ENCODE data around the gene BPGM.

The BPGM gene

GRCh38 chr7:134693256-134693655 lies 46.6 kb downstream of the BPGM start:
- Mint-ChIP-seq H3K36me3 (ENCODE audit: low read depth) (no peaks in the 10 kb centered on the region), H3K9me3 (no peaks in the 10 kb centered on the region), H3K4me3 (no peak overlapping the region), H3K27ac (no peak overlapping the region), H3K4me1 (ENCODE audit: low read depth) (peaks cover 20% of the 10 kb centered on the region), H3K27me3 (peaks cover 4% of the 10 kb centered on the region)

DNA sequence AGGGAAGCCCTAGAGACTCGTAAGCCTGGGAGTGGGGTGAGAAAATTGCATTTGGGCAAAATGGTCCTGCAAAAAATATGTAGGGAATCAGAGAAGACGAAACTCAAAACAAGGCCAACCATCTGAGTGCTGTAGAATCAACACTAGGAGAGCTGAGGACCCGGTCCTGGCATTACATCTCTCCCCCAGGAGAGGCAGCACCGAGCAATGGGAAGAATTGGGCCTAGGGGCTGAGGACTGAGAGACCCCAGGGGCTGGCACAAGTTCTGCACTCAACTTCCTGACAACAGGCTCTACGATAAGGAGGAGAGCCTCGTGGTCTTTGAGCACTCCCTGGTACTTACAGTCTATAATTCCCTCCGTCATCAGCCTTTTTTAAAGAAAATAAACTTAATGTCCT lies 47.6 kb downstream of the BPGM start:
- Mint-ChIP-seq H3K9me3 (no peaks in the 10 kb centered on the region), H3K27me3 (peaks cover 4% of the 10 kb centered on the region), H3K27ac (no peak overlapping the region), H3K4me1 (ENCODE audit: low read depth) (peaks cover 20% of the 10 kb centered on the region), H3K36me3 (ENCODE audit: low read depth) (no peaks in the 10 kb centered on the region), H3K4me3 (no peak overlapping the region)

- Mint-ChIP-seq H3K27ac (no peak overlapping the region), H3K36me3 (ENCODE audit: low read depth) (no peaks in the 10 kb centered on the region), H3K4me1 (ENCODE audit: low read depth) (peaks cover 20% of the 10 kb centered on the region), H3K4me3 (no peak overlapping the region), H3K9me3 (no peaks in the 10 kb centered on the region), H3K27me3 (peaks cover 4% of the 10 kb centered on the region)
These were observed 48.1 kb downstream of the BPGM start for GRCh38 chr7:134694767-134695166.

DNA sequence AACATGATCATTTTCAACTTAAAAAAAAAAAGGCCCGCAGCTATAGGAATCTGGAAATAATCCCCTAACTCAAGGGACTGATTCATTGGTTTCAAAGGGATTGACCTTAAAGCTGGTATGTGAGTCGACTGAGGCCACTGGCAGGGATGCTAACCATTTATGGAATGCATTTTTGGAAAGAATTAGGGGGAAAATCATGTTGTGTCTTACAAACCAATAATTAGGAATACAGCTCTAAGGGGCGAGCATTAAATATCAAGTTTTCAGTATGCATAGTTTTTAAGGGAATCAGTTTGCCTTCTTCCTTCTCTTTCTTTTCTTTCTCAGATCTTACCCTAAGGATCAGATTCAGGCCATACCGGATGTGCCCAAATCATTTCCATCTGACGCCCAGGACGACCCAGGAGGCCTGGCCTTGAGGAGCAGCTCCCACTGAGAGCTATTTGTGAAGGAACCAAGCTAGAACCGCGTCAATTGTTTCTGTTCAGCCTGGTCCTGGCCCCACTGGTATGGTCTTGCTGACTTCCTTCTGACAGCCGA lies 48.7 kb downstream of the BPGM start:
- Mint-ChIP-seq H3K27me3 (peaks cover 4% of the 10 kb centered on the region), H3K4me1 (ENCODE audit: low read depth) (peaks cover 20% of the 10 kb centered on the region), H3K4me3 (no peak overlapping the region), H3K9me3 (no peaks in the 10 kb centered on the region), H3K36me3 (ENCODE audit: low read depth) (no peaks in the 10 kb centered on the region), H3K27ac (no peak overlapping the region)

GRCh38 chr7:134696261-134696660 lies 49.6 kb downstream of the BPGM start:
- H3K4me3 Mint-ChIP-seq, result no peak overlapping the region
- no peak overlapping the region for H3K27ac Mint-ChIP-seq
- H3K9me3 Mint-ChIP-seq, result no peaks in the 10 kb centered on the region
- H3K4me1 Mint-ChIP-seq (ENCODE audit: low read depth), result peaks cover 20% of the 10 kb centered on the region
- H3K36me3 Mint-ChIP-seq (ENCODE audit: low read depth), result no peaks in the 10 kb centered on the region
- peaks cover 4% of the 10 kb centered on the region for H3K27me3 Mint-ChIP-seq

- peaks cover 11% of the 10 kb centered on the region for H3K4me1 Mint-ChIP-seq (ENCODE audit: low read depth)
- no peaks in the 10 kb centered on the region for H3K36me3 Mint-ChIP-seq (ENCODE audit: low read depth)
These were observed 50.7 kb downstream of the BPGM start for GRCh38 chr7:134697205-134697886.

DNA sequence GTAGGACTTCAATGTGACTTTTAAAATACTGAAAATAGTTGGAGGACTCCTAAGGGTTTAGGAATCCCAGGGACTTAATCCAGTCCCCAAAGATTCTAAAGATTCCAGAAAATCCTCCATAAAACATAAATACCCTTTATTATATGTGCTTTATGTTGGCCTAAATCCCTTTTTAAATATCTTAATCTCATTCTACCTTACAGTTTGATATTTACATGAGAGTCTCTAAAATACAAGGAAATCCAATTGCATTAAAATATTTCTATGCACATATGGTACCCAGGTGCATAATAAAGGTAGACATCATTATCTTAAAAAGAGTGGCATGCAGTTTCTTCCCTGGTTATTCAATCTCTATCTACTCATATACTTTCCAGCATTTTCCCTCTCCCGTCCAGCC lies 51.8 kb downstream of the BPGM start:
- Mint-ChIP-seq H3K9me3 (no peaks in the 10 kb centered on the region), H3K27ac (no peak overlapping the region), H3K36me3 (ENCODE audit: low read depth) (no peaks in the 10 kb centered on the region), H3K4me1 (ENCODE audit: low read depth) (no peaks in the 10 kb centered on the region), H3K27me3 (no peaks in the 10 kb centered on the region), H3K4me3 (no peak overlapping the region)

More at GRCh38 chr7:134697205-134697886, 50.7 kb downstream of the BPGM start:
- Mint-ChIP-seq H3K27ac (no peak overlapping the region), H3K4me3 (no peak overlapping the region), H3K9me3 (no peaks in the 10 kb centered on the region), H3K27me3 (peaks cover 4% of the 10 kb centered on the region)

- no peaks in the 10 kb centered on the region for H3K4me1 Mint-ChIP-seq (ENCODE audit: low read depth)
- no peak overlapping the region for H3K4me3 Mint-ChIP-seq
- H3K36me3 Mint-ChIP-seq (ENCODE audit: low read depth), result no peaks in the 10 kb centered on the region
- H3K27ac Mint-ChIP-seq, result no peak overlapping the region
- H3K27me3 Mint-ChIP-seq, result no peaks in the 10 kb centered on the region
- H3K9me3 Mint-ChIP-seq, result no peaks in the 10 kb centered on the region
These were observed 52.6 kb downstream of the BPGM start for GRCh38 chr7:134699021-134699818.

DNA sequence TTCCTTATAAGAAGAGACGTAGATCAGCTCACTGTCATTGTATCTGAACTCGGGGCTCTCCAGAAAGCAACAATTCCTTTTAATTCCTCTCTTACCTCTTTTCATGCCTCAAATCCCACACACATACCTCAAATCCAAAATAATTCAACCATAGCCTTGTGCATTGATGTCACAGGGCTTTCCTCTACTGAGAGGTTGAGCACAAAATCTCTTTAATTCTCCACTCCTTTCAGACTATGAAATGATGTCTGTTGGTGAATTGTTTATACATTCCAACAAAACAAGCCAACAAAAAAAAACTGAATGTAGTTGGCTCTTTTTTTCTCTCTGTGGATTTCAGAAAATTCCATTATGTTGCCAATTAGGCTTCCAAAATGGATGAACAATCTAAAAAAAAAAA lies 53.2 kb downstream of the BPGM start:
- H3K9me3 Mint-ChIP-seq, result no peaks in the 10 kb centered on the region
- no peak overlapping the region for H3K4me3 Mint-ChIP-seq
- H3K4me1 Mint-ChIP-seq (ENCODE audit: low read depth), result no peaks in the 10 kb centered on the region
- H3K27ac Mint-ChIP-seq, result no peak overlapping the region
- H3K36me3 Mint-ChIP-seq (ENCODE audit: low read depth), result no peaks in the 10 kb centered on the region
- H3K27me3 Mint-ChIP-seq, result no peaks in the 10 kb centered on the region

DNA sequence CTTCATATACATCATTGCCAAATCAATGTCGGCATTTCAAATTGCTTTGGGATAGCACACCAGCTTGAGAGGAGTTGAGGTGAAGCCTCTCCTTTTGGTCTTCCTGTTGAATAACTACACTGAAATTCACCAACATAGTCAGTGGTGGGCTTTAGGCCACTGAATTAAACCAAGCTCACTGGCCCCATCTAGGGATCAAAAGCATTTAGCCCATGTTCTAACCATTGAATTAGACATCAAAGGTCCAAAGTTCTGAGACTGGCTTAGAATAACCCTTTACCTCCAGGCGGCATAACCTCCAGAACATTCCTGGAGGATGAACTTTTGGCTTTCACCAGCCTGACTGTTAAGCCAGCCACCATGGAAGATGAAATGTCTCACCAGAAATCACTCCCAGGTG lies 54.6 kb downstream of the BPGM start:
- Mint-ChIP-seq H3K9me3 (no peaks in the 10 kb centered on the region), H3K27me3 (no peaks in the 10 kb centered on the region), H3K4me1 (ENCODE audit: low read depth) (no peaks in the 10 kb centered on the region), H3K4me3 (no peak overlapping the region), H3K27ac (no peak overlapping the region), H3K36me3 (ENCODE audit: low read depth) (no peaks in the 10 kb centered on the region)

- no peak overlapping the region for H3K27ac Mint-ChIP-seq
- no peaks in the 10 kb centered on the region for H3K9me3 Mint-ChIP-seq
- no peaks in the 10 kb centered on the region for H3K4me1 Mint-ChIP-seq (ENCODE audit: low read depth)
- no peak overlapping the region for H3K4me3 Mint-ChIP-seq
- H3K27me3 Mint-ChIP-seq, result no peaks in the 10 kb centered on the region
- no peaks in the 10 kb centered on the region for H3K36me3 Mint-ChIP-seq (ENCODE audit: low read depth)
These were observed 56.0 kb downstream of the BPGM start for GRCh38 chr7:134702366-134703240.

- Mint-ChIP-seq H3K4me3 (no peak overlapping the region), H3K27ac (no peak overlapping the region), H3K36me3 (ENCODE audit: low read depth) (no peaks in the 10 kb centered on the region), H3K9me3 (no peaks in the 10 kb centered on the region), H3K27me3 (no peaks in the 10 kb centered on the region), H3K4me1 (ENCODE audit: low read depth) (no peaks in the 10 kb centered on the region)
These were observed 56.6 kb downstream of the BPGM start for GRCh38 chr7:134703241-134703594.

GRCh38 chr7:134703782-134704181 lies 57.1 kb downstream of the BPGM start:
- Mint-ChIP-seq H3K4me1 (ENCODE audit: low read depth) (no peaks in the 10 kb centered on the region), H3K36me3 (ENCODE audit: low read depth) (no peaks in the 10 kb centered on the region), H3K27ac (no peak overlapping the region), H3K9me3 (no peaks in the 10 kb centered on the region), H3K4me3 (no peak overlapping the region), H3K27me3 (no peaks in the 10 kb centered on the region)

DNA sequence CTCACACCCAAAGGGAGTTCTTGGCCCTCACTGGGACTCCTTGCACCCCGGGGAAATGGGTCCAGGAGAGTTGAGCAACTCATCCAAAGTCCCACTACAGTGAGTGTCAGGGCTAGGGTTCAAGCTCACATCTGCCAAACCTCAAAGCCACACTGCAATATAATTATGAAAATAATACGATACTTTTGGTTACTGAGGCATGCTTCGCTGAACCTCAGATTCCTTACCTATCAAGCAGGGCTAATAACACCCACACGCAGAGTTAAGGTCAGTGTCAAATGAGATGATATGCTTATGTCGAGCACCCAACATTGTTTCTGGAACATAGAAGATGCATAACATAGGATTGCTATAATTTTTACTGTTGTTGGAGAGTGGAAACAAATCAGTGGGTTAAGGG lies 58.2 kb downstream of the BPGM start:
- H3K27me3 Mint-ChIP-seq, result no peaks in the 10 kb centered on the region
- no peaks in the 10 kb centered on the region for H3K9me3 Mint-ChIP-seq
- H3K27ac Mint-ChIP-seq, result no peak overlapping the region
- no peaks in the 10 kb centered on the region for H3K36me3 Mint-ChIP-seq (ENCODE audit: low read depth)
- H3K4me1 Mint-ChIP-seq (ENCODE audit: low read depth), result no peaks in the 10 kb centered on the region
- no peak overlapping the region for H3K4me3 Mint-ChIP-seq

DNA sequence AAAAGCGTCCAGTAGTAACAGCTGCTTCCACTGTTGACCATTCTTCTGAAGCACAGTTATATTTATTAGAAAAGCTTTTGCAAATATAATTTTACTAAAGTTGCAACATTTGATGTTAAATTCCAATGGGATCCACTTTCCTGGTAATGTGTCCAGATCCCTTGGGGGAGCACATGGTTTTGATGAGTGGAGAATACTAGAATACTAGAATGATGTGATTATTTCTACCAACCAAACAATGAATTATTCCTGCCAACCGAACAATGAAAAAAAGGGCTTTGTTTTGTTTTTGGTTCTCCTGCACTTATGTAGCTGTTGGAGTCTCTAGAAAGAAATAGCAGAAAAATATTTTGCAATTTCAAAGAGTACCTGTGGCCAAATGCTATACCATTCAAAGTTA lies 59.1 kb downstream of the BPGM start:
- Mint-ChIP-seq H3K4me1 (ENCODE audit: low read depth) (peaks cover 6% of the 10 kb centered on the region), H3K4me3 (no peak overlapping the region), H3K27ac (no peak overlapping the region), H3K36me3 (ENCODE audit: low read depth) (no peaks in the 10 kb centered on the region), H3K9me3 (no peaks in the 10 kb centered on the region), H3K27me3 (no peaks in the 10 kb centered on the region)

All from stimulated activated naive CD8-positive, alpha-beta T cell treated with anti-CD3 and anti-CD28 coated beads, Interleukin-15, Interleukin-2, amounts not matched to agents 100 ng/mL and 50 ng/mL, for 24 hours (primary cell).